Skeletal muscle satellite cell (primary cell): ENCODE results near the gene GABRG3.

ENCODE experiments used
- H3K27me3 ChIP-seq: 2 replicates; pipeline ENCODE4 v1.7.0; 2013; ENCODE audit warnings: low read length; ENCODE audit not compliant: control insufficient read depth, insufficient read depth
- H3K36me3 ChIP-seq: 2 replicates; pipeline ENCODE4 v1.7.0; 2013; ENCODE audit warnings: mild to moderate bottlenecking, control low read depth, low read length; ENCODE audit not compliant: insufficient read depth
- H3K4me1 ChIP-seq: 2 replicates; pipeline ENCODE4 v1.7.0; 2013; ENCODE audit warnings: low read length; ENCODE audit not compliant: control insufficient read depth, insufficient read depth
- H3K4me2 ChIP-seq: 2 replicates; pipeline ENCODE4 v1.7.0; 2013; ENCODE audit warnings: mild to moderate bottlenecking, low read length
- H3K4me3 ChIP-seq: 2 replicates; pipeline ENCODE4 v1.7.0; 2013; ENCODE audit warnings: low read length
- H3K9ac ChIP-seq: 2 replicates; pipeline ENCODE4 v1.7.0; 2013; ENCODE audit warnings: mild to moderate bottlenecking, low read depth, low read length, moderate library complexity
- H3K9me3 ChIP-seq: replicated peaks from 2 replicates; pipeline ENCODE4 v1.7.0; 2013; ENCODE audit warnings: mild to moderate bottlenecking, control low read depth, low read length

Gene GABRG3

GRCh38 chr15:27428151-27428550 lies 457.2 kb downstream of the GABRG3 start:
- H3K36me3 ChIP-seq: no peaks in the 10 kb centered on the region
- H3K4me2 ChIP-seq: no peak overlapping the region
- H3K9ac ChIP-seq: no peak overlapping the region

GRCh38 chr15:27429577-27429976 lies 458.6 kb downstream of the GABRG3 start:
- no peaks in the 10 kb centered on the region for H3K36me3 ChIP-seq
- peaks cover 6% of the 10 kb centered on the region for H3K9me3 ChIP-seq
- H3K4me3 ChIP-seq: no peak overlapping the region
- no peaks in the 10 kb centered on the region for H3K27me3 ChIP-seq
- H3K4me2 ChIP-seq: no peak overlapping the region
- H3K4me1 ChIP-seq: no peaks in the 10 kb centered on the region
- H3K9ac ChIP-seq: no peak overlapping the region

More at GRCh38 chr15:27428151-27428550, 457.2 kb downstream of the GABRG3 start:
- Histone ChIP-seq H3K4me1 (no peaks in the 10 kb centered on the region), H3K9me3 (peaks cover 3% of the 10 kb centered on the region), H3K27me3 (no peaks in the 10 kb centered on the region), H3K4me3 (no peak overlapping the region)

GRCh38 chr15:27433604-27434003 lies 462.6 kb downstream of the GABRG3 start:
- Histone ChIP-seq H3K4me3 (no peak overlapping the region), H3K4me1 (no peaks in the 10 kb centered on the region), H3K27me3 (no peaks in the 10 kb centered on the region), H3K4me2 (no peak overlapping the region), H3K9me3 (peaks cover 6% of the 10 kb centered on the region), H3K36me3 (no peaks in the 10 kb centered on the region), H3K9ac (no peak overlapping the region)

GRCh38 chr15:27438403-27439375 lies 467.7 kb downstream of the GABRG3 start:
- H3K27me3 ChIP-seq: no peaks in the 10 kb centered on the region
- H3K4me2 ChIP-seq: no peak overlapping the region
- no peak overlapping the region for H3K9ac ChIP-seq
- no peaks in the 10 kb centered on the region for H3K4me1 ChIP-seq
- H3K4me3 ChIP-seq: no peak overlapping the region
- no peaks in the 10 kb centered on the region for H3K36me3 ChIP-seq
- H3K9me3 ChIP-seq: peaks cover 24% of the 10 kb centered on the region

GRCh38 chr15:27441120-27441519 lies 470.1 kb downstream of the GABRG3 start:
- Histone ChIP-seq H3K4me3 (no peak overlapping the region), H3K9me3 (peaks cover 24% of the 10 kb centered on the region), H3K9ac (no peak overlapping the region), H3K4me1 (no peaks in the 10 kb centered on the region), H3K36me3 (no peaks in the 10 kb centered on the region), H3K4me2 (no peak overlapping the region), H3K27me3 (no peaks in the 10 kb centered on the region)

DNA sequence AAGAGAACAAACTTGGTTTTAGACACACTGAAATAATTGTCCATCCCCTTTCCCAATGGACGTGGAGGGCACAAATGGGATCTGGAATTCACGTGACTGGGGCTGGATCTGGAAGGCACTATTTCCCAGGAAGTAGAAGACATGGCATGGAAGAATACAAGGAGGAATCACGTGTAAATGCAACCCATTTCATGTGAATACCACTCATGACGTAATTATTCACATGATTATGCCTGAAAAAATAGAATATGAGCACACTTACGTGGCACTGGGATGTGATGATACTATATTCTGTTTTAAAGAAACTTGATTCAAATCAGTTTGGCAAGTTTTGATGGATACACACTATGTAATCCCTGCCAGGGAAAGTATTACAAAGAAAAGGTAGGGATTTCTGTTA lies 477.3 kb downstream of the GABRG3 start:
- H3K4me1 ChIP-seq: no peaks in the 10 kb centered on the region
- no peak overlapping the region for H3K4me2 ChIP-seq
- no peaks in the 10 kb centered on the region for H3K27me3 ChIP-seq
- no peak overlapping the region for H3K4me3 ChIP-seq
- H3K9me3 ChIP-seq: peaks cover 8% of the 10 kb centered on the region
- no peak overlapping the region for H3K9ac ChIP-seq
- no peaks in the 10 kb centered on the region for H3K36me3 ChIP-seq

- no peaks in the 10 kb centered on the region for H3K27me3 ChIP-seq
- H3K36me3 ChIP-seq: no peaks in the 10 kb centered on the region
- no peaks in the 10 kb centered on the region for H3K4me1 ChIP-seq
- no peak overlapping the region for H3K4me2 ChIP-seq
- no peak overlapping the region for H3K9ac ChIP-seq
- no peak overlapping the region for H3K4me3 ChIP-seq
- peaks cover 8% of the 10 kb centered on the region for H3K9me3 ChIP-seq
Observed at GRCh38 chr15:27448986-27449385, 478.0 kb downstream of the GABRG3 start.

DNA sequence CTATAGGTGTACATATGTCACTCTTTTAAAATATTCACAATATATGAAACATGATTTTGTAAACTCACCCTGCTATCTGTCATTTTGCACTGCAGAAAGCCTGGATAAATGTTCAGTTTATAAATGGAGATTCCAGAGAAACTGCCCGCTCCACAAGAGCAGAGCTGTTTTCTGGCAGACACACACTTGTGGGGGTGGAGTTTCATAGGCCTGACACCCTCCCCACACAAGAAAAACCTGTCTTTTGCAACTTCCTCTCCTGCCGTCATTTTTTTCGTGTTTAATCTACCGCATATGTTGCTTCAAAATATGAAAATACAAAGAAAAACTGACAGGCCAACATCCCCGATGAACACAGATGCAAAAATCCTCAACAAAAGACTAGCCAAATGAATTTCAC lies 479.0 kb downstream of the GABRG3 start:
- peaks cover 8% of the 10 kb centered on the region for H3K9me3 ChIP-seq
- no peaks in the 10 kb centered on the region for H3K27me3 ChIP-seq
- no peaks in the 10 kb centered on the region for H3K36me3 ChIP-seq
- peaks cover under 1% of the 10 kb centered on the region for H3K4me1 ChIP-seq
- H3K4me3 ChIP-seq: no peak overlapping the region
- H3K4me2 ChIP-seq: no peak overlapping the region
- H3K9ac ChIP-seq: no peak overlapping the region

DNA sequence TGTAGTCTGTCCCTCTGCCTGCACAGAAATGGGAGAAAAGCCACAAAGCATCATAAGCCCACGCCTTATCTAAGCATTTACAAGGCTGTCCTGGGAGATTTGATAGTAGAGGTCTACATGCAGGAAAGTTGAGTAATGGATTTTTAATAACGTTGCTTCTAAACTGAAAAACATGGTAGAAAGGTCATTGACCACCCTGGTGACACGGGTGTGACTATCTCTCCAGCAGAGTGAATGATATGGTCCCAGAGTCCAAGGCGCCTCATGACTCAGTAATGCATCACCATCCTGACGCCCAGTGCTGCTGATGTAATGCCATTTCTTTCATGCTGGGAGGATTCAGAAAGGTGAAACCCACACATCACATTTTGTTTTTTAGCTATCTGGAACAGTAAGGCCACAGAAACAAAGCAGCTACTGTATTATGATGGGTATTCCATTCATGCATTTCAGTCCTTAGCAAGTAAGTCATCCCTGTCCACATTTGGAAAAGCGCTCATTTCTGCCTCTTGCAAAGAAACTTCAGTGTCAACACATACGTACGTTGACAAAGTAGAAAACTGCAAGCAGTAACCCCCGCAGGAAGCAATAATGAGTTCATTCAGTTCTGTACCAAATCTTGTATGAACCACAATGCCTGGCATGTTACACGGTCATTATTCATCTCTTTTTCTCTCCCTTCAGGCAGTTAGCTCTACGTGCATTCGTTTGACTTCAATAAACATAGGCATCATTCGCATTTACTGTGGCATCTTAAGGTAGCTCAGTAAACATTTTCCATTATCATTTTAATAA lies 483.5 kb downstream of the GABRG3 start:
- Histone ChIP-seq H3K9ac (no peak overlapping the region), H3K4me3 (no peak overlapping the region), H3K4me2 (no peak overlapping the region), H3K4me1 (peaks cover 3% of the 10 kb centered on the region), H3K36me3 (no peaks in the 10 kb centered on the region), H3K9me3 (peaks cover 12% of the 10 kb centered on the region), H3K27me3 (no peaks in the 10 kb centered on the region)

DNA sequence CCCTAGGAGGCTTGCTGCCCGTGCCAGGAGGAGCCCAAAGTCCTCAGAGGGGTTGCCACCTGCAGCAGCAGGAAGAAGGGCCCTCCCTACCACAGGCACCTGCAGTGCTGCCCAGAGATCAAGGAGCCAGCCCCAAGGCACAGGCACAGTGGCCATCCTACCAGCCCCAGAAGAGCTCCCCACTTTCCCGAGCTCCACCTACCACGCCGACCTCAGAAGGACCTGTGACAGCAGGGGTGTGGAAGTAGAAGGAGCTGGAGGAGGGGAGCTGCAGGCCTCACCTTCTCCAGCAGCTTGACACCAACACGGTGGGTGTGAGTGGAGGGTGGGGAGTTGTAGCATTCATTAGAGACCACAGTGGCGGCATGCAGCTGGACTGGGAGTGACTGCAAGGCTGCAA lies 485.8 kb downstream of the GABRG3 start:
- Histone ChIP-seq H3K9ac (no peak overlapping the region), H3K4me1 (peaks cover 3% of the 10 kb centered on the region), H3K9me3 (peaks cover 9% of the 10 kb centered on the region), H3K27me3 (no peaks in the 10 kb centered on the region), H3K4me3 (no peak overlapping the region), H3K36me3 (no peaks in the 10 kb centered on the region), H3K4me2 (no peak overlapping the region)

DNA sequence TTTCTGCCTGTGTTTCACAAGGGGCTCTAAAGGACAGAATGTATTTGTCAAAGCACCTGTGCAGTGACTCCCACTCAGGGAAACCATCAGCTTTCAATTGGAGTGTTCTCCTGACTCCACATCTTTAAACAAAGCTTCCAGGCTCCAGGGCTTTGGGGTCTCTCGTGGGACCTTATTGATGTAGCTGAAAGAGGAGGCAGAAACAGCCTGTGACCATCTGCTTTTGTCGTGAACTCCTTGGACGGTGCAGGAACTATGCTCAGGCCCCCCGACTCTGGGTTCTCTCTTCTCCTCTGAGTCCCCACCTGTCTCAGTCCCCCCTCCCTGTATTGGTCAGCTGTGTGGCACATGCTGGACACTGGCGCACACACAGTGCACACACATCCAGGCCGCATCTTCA lies 486.8 kb downstream of the GABRG3 start:
- Histone ChIP-seq H3K4me3 (no peak overlapping the region), H3K27me3 (no peaks in the 10 kb centered on the region), H3K4me2 (no peak overlapping the region), H3K9ac (no peak overlapping the region), H3K36me3 (no peaks in the 10 kb centered on the region), H3K4me1 (peaks cover 3% of the 10 kb centered on the region), H3K9me3 (peaks cover 4% of the 10 kb centered on the region)
